ENCODE measurements around the gene SNRNP25.
"Not testable (repeated sequence)": the region's sequence is repeated elsewhere in the genome, so short reads cannot be mapped to it uniquely, and the experiment has no call there.

The SNRNP25 gene

GRCh38 chr16:45454-45853, 8.2 kb upstream of the SNRNP25 start:
- H3K4me3 ChIP-seq (ENCODE audit: control insufficient read depth, low read depth, low read length) = no peak overlapping the region
- TF ChIP-seq, protein P1, sequence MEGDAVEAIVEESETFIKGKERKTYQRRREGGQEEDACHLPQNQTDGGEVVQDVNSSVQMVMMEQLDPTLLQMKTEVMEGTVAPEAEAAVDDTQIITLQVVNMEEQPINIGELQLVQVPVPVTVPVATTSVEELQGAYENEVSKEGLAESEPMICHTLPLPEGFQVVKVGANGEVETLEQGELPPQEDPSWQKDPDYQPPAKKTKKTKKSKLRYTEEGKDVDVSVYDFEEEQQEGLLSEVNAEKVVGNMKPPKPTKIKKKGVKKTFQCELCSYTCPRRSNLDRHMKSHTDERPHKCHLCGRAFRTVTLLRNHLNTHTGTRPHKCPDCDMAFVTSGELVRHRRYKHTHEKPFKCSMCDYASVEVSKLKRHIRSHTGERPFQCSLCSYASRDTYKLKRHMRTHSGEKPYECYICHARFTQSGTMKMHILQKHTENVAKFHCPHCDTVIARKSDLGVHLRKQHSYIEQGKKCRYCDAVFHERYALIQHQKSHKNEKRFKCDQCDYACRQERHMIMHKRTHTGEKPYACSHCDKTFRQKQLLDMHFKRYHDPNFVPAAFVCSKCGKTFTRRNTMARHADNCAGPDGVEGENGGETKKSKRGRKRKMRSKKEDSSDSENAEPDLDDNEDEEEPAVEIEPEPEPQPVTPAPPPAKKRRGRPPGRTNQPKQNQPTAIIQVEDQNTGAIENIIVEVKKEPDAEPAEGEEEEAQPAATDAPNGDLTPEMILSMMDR (conservative IDR thresholded peaks at IDR 0.05; ENCODE audit: control insufficient read depth, insufficient read depth, low read depth, low read length) = no peak
- DNase-seq (ENCODE audit: low read depth) = no peak

DNA sequence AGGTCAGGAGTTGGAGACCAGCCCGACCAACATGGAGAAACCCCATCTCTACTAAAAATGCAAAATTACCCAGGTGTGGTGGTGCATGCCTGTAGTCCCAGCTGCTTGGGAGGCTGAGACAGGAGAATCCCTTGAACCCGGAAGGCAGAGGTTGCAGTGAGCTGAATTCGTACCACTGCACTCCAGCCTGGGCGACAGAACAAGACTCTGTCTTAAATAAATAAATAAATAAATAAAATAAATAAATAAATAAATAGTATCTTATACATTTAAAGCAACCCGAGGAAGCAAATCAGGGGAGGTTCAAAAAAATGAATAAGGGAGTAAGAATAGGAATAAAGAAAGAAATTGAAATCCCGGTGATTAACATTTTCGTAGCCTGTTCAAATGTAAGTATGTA, 7.1 kb upstream of the SNRNP25 start:
- DNase-seq (ENCODE audit: low read depth) = not testable (repeated sequence)

GRCh38 chr16:47234-47633, 6.4 kb upstream of the SNRNP25 start:
- DNase-seq (ENCODE audit: low read depth) = no peak
- TF ChIP-seq, protein P1 (conservative IDR thresholded peaks at IDR 0.05; ENCODE audit: control insufficient read depth, insufficient read depth, low read depth, low read length) = no peak

More for the DNA sequence above, 7.1 kb upstream of the SNRNP25 start:
- not testable (repeated sequence) for H3K4me3 ChIP-seq (ENCODE audit: control insufficient read depth, low read depth, low read length)

GRCh38 chr16:50769-51591, 2.6 kb upstream of the SNRNP25 start:
- DNase-seq (ENCODE audit: low read depth) = no peak
- TF ChIP-seq, protein P1 (conservative IDR thresholded peaks at IDR 0.05; ENCODE audit: control insufficient read depth, insufficient read depth, low read depth, low read length) = no peak
- H3K4me3 ChIP-seq (ENCODE audit: control insufficient read depth, low read depth, low read length) = no peak overlapping the region

More at GRCh38 chr16:47234-47633, 6.4 kb upstream of the SNRNP25 start:
- H3K4me3 ChIP-seq (ENCODE audit: control insufficient read depth, low read depth, low read length) = no peak overlapping the region

GRCh38 chr16:54237-54581, 581 bp downstream of the SNRNP25 start:
- TF ChIP-seq, protein P1 (conservative IDR thresholded peaks at IDR 0.05; ENCODE audit: control insufficient read depth, insufficient read depth, low read depth, low read length) = no peak
- DNase-seq (ENCODE audit: low read depth) = no peak
- H3K4me3 ChIP-seq (ENCODE audit: control insufficient read depth, low read depth, low read length) = peak overlapping the region; percentile 72

GRCh38 chr16:55571-56136, 2.0 kb downstream of the SNRNP25 start:
- H3K4me3 ChIP-seq (ENCODE audit: control insufficient read depth, low read depth, low read length) = no peak overlapping the region
- TF ChIP-seq, protein P1 (conservative IDR thresholded peaks at IDR 0.05; ENCODE audit: control insufficient read depth, insufficient read depth, low read depth, low read length) = no peak
- DNase-seq (ENCODE audit: low read depth) = no peak

DNA sequence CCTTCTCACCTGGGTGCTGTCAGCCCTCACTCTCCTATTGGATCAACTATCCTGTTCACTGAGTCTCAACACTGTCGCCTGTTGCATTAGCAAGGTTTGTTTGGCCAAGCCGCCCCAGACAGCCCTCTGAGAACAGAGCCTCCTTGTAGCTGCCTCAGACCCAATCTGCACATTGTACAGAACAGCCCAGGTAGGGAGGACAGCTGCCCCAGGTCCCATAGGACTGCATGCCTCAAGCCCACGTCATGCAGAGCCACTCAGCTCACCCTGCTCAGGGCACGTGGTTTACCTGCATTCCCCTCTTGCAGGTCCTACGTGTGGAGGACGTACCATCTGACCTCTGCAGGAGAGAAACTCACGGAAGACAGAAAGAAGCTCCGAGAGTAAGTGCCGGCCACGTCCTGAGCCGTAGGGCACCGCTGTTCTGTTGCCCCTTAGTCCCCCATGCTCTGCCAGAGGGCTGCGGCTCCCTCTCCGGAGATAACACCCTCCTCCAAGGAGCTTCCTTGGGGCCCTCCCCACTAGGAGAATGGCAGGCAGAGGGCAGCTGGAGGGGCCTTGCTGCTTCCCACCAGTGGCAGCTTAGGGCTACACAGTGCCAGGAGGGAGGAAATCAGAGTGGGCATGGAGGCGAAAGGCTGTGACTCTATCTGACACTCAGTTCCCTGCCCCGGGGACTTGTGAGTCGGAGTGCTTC, 2.8 kb downstream of the SNRNP25 start:
- DNase-seq (ENCODE audit: low read depth) = no peak
- no peak overlapping the region for H3K4me3 ChIP-seq (ENCODE audit: control insufficient read depth, low read depth, low read length)
- TF ChIP-seq, protein P1 (conservative IDR thresholded peaks at IDR 0.05; ENCODE audit: control insufficient read depth, insufficient read depth, low read depth, low read length) = no peak
